HL-60 (cell line): ENCODE measurements around the gene CDC45.

Source experiments
- GABPA ChIP-seq: IDR thresholded peaks from 2 replicates; pipeline ENCODE4 v1.6.1; 2012; ENCODE audit warnings: low read depth
- POLR2AphosphoS5 ChIP-seq: IDR thresholded peaks from 2 replicates; pipeline ENCODE4 v1.6.1; 2012; ENCODE audit warnings: low read depth
- SPI1 ChIP-seq: IDR thresholded peaks from 2 replicates; pipeline ENCODE4 v1.6.1; 2012; ENCODE audit warnings: low read depth, mild to moderate bottlenecking, borderline replicate concordance
- TF ChIP-seq, protein P1 (sequence below): IDR thresholded peaks from one replicate; pipeline ENCODE4 v1.5.1; 2011; ENCODE audit warnings: low read length, control low read depth, inconsistent platforms; ENCODE audit not compliant: insufficient read depth
- TF ChIP-seq, protein P2 (sequence below): IDR thresholded peaks from 2 replicates; pipeline ENCODE4 v1.6.1; 2012; ENCODE audit warnings: low read depth; ENCODE audit not compliant: insufficient replicate concordance

DNA sequence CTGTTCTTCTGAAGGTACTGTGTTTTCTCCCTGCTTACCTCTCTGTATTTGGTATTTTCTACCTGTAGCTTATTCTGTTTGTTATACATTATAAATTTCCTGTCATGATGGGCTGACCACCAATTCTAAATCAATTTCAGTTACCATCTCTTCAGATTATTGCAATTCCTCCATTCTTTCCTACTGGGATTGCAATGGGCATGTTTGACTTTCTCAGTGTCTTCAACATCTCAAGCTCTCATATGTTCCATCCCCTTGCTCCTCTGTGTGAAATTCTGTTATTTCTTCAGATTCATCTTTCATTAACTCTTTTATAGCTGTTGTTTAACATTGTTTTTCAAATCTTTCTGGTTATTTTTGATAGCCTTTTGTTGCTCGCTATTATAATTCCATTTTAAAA lies 16.7 kb upstream of the CDC45 start:
- TF ChIP-seq, protein P1, sequence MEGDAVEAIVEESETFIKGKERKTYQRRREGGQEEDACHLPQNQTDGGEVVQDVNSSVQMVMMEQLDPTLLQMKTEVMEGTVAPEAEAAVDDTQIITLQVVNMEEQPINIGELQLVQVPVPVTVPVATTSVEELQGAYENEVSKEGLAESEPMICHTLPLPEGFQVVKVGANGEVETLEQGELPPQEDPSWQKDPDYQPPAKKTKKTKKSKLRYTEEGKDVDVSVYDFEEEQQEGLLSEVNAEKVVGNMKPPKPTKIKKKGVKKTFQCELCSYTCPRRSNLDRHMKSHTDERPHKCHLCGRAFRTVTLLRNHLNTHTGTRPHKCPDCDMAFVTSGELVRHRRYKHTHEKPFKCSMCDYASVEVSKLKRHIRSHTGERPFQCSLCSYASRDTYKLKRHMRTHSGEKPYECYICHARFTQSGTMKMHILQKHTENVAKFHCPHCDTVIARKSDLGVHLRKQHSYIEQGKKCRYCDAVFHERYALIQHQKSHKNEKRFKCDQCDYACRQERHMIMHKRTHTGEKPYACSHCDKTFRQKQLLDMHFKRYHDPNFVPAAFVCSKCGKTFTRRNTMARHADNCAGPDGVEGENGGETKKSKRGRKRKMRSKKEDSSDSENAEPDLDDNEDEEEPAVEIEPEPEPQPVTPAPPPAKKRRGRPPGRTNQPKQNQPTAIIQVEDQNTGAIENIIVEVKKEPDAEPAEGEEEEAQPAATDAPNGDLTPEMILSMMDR = no peak
- TF ChIP-seq SPI1 (no peak), POLR2AphosphoS5 (no peak), GABPA (no peak)
- TF ChIP-seq, protein P2, sequence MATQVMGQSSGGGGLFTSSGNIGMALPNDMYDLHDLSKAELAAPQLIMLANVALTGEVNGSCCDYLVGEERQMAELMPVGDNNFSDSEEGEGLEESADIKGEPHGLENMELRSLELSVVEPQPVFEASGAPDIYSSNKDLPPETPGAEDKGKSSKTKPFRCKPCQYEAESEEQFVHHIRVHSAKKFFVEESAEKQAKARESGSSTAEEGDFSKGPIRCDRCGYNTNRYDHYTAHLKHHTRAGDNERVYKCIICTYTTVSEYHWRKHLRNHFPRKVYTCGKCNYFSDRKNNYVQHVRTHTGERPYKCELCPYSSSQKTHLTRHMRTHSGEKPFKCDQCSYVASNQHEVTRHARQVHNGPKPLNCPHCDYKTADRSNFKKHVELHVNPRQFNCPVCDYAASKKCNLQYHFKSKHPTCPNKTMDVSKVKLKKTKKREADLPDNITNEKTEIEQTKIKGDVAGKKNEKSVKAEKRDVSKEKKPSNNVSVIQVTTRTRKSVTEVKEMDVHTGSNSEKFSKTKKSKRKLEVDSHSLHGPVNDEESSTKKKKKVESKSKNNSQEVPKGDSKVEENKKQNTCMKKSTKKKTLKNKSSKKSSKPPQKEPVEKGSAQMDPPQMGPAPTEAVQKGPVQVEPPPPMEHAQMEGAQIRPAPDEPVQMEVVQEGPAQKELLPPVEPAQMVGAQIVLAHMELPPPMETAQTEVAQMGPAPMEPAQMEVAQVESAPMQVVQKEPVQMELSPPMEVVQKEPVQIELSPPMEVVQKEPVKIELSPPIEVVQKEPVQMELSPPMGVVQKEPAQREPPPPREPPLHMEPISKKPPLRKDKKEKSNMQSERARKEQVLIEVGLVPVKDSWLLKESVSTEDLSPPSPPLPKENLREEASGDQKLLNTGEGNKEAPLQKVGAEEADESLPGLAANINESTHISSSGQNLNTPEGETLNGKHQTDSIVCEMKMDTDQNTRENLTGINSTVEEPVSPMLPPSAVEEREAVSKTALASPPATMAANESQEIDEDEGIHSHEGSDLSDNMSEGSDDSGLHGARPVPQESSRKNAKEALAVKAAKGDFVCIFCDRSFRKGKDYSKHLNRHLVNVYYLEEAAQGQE = no peak
